ENCODE measurements around the gene PCYT1B. TPM values are rescaled to one million over a fixed set of nuclear protein-coding genes. Genes with fewer than 3 reads are reported as not detected.

Gene PCYT1B
- total and polyA plus RNA-seq, 2 of the 13 experiments (the other 11 are each of a cell fraction or from before 2014, with no cell fraction given) = 6.1 to 9.2 TPM

GRCh38 chrX:24561121-24561520, 86.0 kb downstream of the PCYT1B start:
- ChIA-PET CTCF (ENCODE audit: low intra/inter-chr PET ratio, low total read pairs) (no interaction called here), POLR2A (no interaction called here)
- Histone ChIP-seq H3K4me3 (replicated peaks in 1 of 3; ENCODE audit: insufficient read depth in 1 of 3, low read depth in 2 of 3, low read length in 3 of 3) (no peak overlapping the region), H3K27ac (ENCODE audit: extremely low read length, insufficient read depth, low read length) (no peak overlapping the region), H3K9ac (ENCODE audit: insufficient read depth, low read depth, low read length) (no peak overlapping the region), H3K4me1 (ENCODE audit: insufficient read depth, low read length) (no peaks in the 10 kb centered on the region), H3K36me3 (replicated peaks in 1 of 2; ENCODE audit: control insufficient read depth in 1 of 2, insufficient read depth in 2 of 2, low read length in 2 of 2) (no peaks in the 10 kb centered on the region; a peak in 2 of 5 replicates), H2AFZ (ENCODE audit: low read length) (no peak overlapping the region), H3K79me2 (ENCODE audit: insufficient read depth, low read length) (no peaks in the 10 kb centered on the region), H3K27me3 (ENCODE audit: control insufficient read depth in 1 of 2, insufficient read depth in 2 of 2, low read length in 2 of 2) (no peaks in the 10 kb centered on the region), H3K9me3 (ENCODE audit: low read length) (no peaks in the 10 kb centered on the region), H4K20me1 (ENCODE audit: insufficient read depth, low read length) (no peaks in the 10 kb centered on the region), H3K4me2 (ENCODE audit: low read depth, low read length) (no peak overlapping the region)
- no TSS peak for BruUV-seq (replicated peaks)
- TF ChIP-seq STAG1 (CRISPR knock-in tag; IDR thresholded peaks at IDR 0.05) (peak; percentile 14; the same call in 1 of the 2 replicates), MTERF4 (CRISPR knock-in tag; IDR thresholded peaks at IDR 0.05) (no peak), NFE2L1 (CRISPR knock-in tag; IDR thresholded peaks at IDR 0.05; ENCODE audit: borderline replicate concordance) (no peak), USF2 (IDR thresholded peaks at IDR 0.05; ENCODE audit: low read depth, low read length) (no peak), USF2 (CRISPR knock-in tag; IDR thresholded peaks at IDR 0.05; ENCODE audit: borderline replicate concordance) (no peak), TARDBP (CRISPR knock-in tag; IDR thresholded peaks at IDR 0.05) (no peak), ZNF552 (CRISPR knock-in tag; IDR thresholded peaks at IDR 0.05; ENCODE audit: borderline replicate concordance) (no peak)
- intact Hi-C loops (cut with micrococcal nuclease; ENCODE audit: unreplicated experiment) (no loop called here), in situ Hi-C loops (cut with HindIII; ENCODE audit: extremely low pct_ligation_motif_present, low pct_unique_long_range_greater_than_20kb) (no loop called here)
- no peak for DNase-seq (ENCODE audit: low spot score)
- no peak for FAIRE-seq
- 72% methylated on average over 5 of the region's 5 CpGs for WGBS (ENCODE audit: low lambda C conversion rate)
- ATAC-seq = no peak

Data from HepG2 (cell line).